IMR-90 (cell line): ENCODE data around the gene OR5H15. TPM values are rescaled to one million over a fixed set of nuclear protein-coding genes. Genes with fewer than 3 reads are reported as not detected.
A peak's percentile ranks its signal among the peaks of the same experiment; 100 is the strongest.
"Not testable (repeated sequence)": the region's sequence is repeated elsewhere in the genome, so short reads cannot be mapped to it uniquely, and the experiment has no call there.

Source experiments
- ATAC-seq: fragments of 200-7000 bp; cut with Tn5 transposase; 2 replicates; pipeline ENCODE4 v1.9.1; 2020; ENCODE audit warnings: low read depth, mild to moderate bottlenecking, moderate library complexity
- BruUV-seq: library from RNA; stranded (reverse); fragments of 400-500 nt; replicated peaks from 2 replicates; lab custom pipeline; 2021; lab: Mats Ljungman, UMichigan
- CTCF ChIA-PET: fragments of 300-600 bp; formaldehyde crosslinking; extraction: SDS; loops from one replicate; lab custom pipeline; 2021; ENCODE audit warnings: antibody characterized with exemption; lab: Yijun Ruan, JAX
- POLR2A ChIA-PET: fragments of 300-600 bp; sonication (Branson Sonifier 250); formaldehyde crosslinking; loops from one replicate; lab custom pipeline; 2022; ENCODE audit warnings: antibody characterized with exemption; ENCODE audit not compliant: unreplicated experiment; lab: Charles Lee
- DNase-seq: peaks from one replicate; pipeline ENCODE4 v3.0.0; 2013
- H2AFZ ChIP-seq: replicated peaks from 2 replicates; pipeline ENCODE3; 2013; ENCODE audit warnings: low read length, mild to moderate bottlenecking; ENCODE audit not compliant: poor library complexity
- H2AK5ac ChIP-seq: 2 replicates; pipeline ENCODE4 v1.6.1; 2013; ENCODE audit warnings: low read depth, low read length, inconsistent platforms
- H2AK9ac ChIP-seq: replicated peaks from 2 replicates; pipeline ENCODE3; 2013; ENCODE audit warnings: mild to moderate bottlenecking, low read depth, low read length, moderate library complexity; ENCODE audit not compliant: poor library complexity
- H2BK120ac ChIP-seq: 2 replicates; pipeline ENCODE4 v1.6.1; 2013; ENCODE audit warnings: low read depth, low read length, inconsistent platforms
- H2BK15ac ChIP-seq: 3 replicates; pipeline ENCODE4 v1.6.1; 2013; ENCODE audit warnings: low read depth, low read length, inconsistent platforms
- H2BK20ac ChIP-seq: 2 replicates; pipeline ENCODE4 v1.6.1; 2013; ENCODE audit warnings: low read depth, mild to moderate bottlenecking, inconsistent platforms, low read length, moderate library complexity
- H2BK5ac ChIP-seq: 2 replicates; pipeline ENCODE4 v1.6.1; 2013; ENCODE audit warnings: mild to moderate bottlenecking, low read depth, low read length, inconsistent platforms; ENCODE audit not compliant: poor library complexity, severe bottlenecking
- H3K14ac ChIP-seq: replicated peaks from 2 replicates; pipeline ENCODE4 v1.6.1; 2013; ENCODE audit warnings: low read depth, low read length, inconsistent platforms
- H3K18ac ChIP-seq: 2 replicates; pipeline ENCODE4 v1.6.1; 2013; ENCODE audit warnings: low read depth, low read length, control low read depth
- H3K23ac ChIP-seq: 2 replicates; pipeline ENCODE4 v1.6.1; 2013; ENCODE audit warnings: low read depth, low read length, inconsistent platforms
- H3K27ac ChIP-seq: 2 replicates; pipeline ENCODE4 v1.5.1; 2013; ENCODE audit warnings: mild to moderate bottlenecking, control low read depth, low read length; ENCODE audit not compliant: insufficient read depth
- H3K27me3 ChIP-seq: 2 replicates; pipeline ENCODE4 v1.6.1; 2013; ENCODE audit warnings: low read length; ENCODE audit not compliant: control insufficient read depth, insufficient read depth
- H3K36me3 ChIP-seq: 2 replicates; pipeline ENCODE4 v1.6.1; 2013; ENCODE audit warnings: low read length, mixed read lengths; ENCODE audit not compliant: control insufficient read depth, insufficient read depth
- H3K4ac ChIP-seq: 2 replicates; pipeline ENCODE4 v1.6.1; 2013; ENCODE audit warnings: low read depth, low read length, inconsistent platforms
- H3K4me1 ChIP-seq: 2 replicates; pipeline ENCODE4 v1.6.1; 2013; ENCODE audit warnings: low read length, mixed read lengths; ENCODE audit not compliant: control insufficient read depth, insufficient read depth
- H3K4me2 ChIP-seq: 2 replicates; pipeline ENCODE4 v1.6.1; 2013; ENCODE audit warnings: low read depth, mild to moderate bottlenecking, control low read depth, low read length, moderate library complexity
- H3K4me3 ChIP-seq: 2 replicates; pipeline ENCODE4 v1.5.1; 2013; ENCODE audit warnings: low read depth, mild to moderate bottlenecking, control low read depth, low read length, moderate library complexity; ENCODE audit not compliant: insufficient read depth
- H3K56ac ChIP-seq: 2 replicates; pipeline ENCODE4 v1.6.1; 2013; ENCODE audit warnings: low read length, inconsistent platforms; ENCODE audit not compliant: insufficient read depth; ENCODE audit errors: extremely low read depth
- H3K79me1 ChIP-seq, 2 experiments: 2 replicates each; pipeline ENCODE4 v1.6.1; 2013; ENCODE audit warnings: low read length in 2 of 2, inconsistent platforms in 1 of 2, low read depth in 1 of 2
- H3K9ac ChIP-seq: 2 replicates; pipeline ENCODE4 v1.6.1; 2013; ENCODE audit warnings: low read depth, low read length, control low read depth
- H3K9me1 ChIP-seq: 2 replicates; pipeline ENCODE4 v1.6.1; 2013; ENCODE audit warnings: low read length, inconsistent platforms; ENCODE audit not compliant: insufficient read depth
- H3K9me3 ChIP-seq: 2 replicates; pipeline ENCODE4 v1.6.1; 2013; ENCODE audit warnings: low read length; ENCODE audit not compliant: control insufficient read depth, insufficient read depth
- H4K20me1 ChIP-seq: 2 replicates; pipeline ENCODE4 v1.6.1; 2013; ENCODE audit warnings: low read length, inconsistent platforms; ENCODE audit not compliant: insufficient read depth
- H4K5ac ChIP-seq: 2 replicates; pipeline ENCODE4 v1.6.1; 2013; ENCODE audit warnings: mild to moderate bottlenecking, low read depth, low read length, control low read depth
- H4K8ac ChIP-seq, 2 experiments: 2 replicates each; pipeline ENCODE4 v1.6.1; 2013; ENCODE audit warnings: low read depth in 2 of 2, low read length in 2 of 2, control low read depth in 1 of 2, inconsistent platforms in 1 of 2
- H4K91ac ChIP-seq: 2 replicates; pipeline ENCODE4 v1.6.1; 2013; ENCODE audit warnings: low read depth, low read length, inconsistent platforms; ENCODE audit not compliant: insufficient read depth
- CTCF ChIP-seq: conservative IDR thresholded peaks from 2 replicates; pipeline ENCODE4 v1.5.1; 2012; ENCODE audit warnings: mild to moderate bottlenecking, low read depth, low read length, improper control_type of control experiment
- FOS ChIP-seq: fragments of 150-350 bp; IDR thresholded peaks from 2 replicates; pipeline ENCODE4 v1.6.1; 2016; ENCODE audit warnings: low read depth, low read length
- MAFK ChIP-seq: IDR thresholded peaks from 2 replicates; pipeline ENCODE4 v1.6.1; 2012; ENCODE audit warnings: low read depth, low read length, improper control_type of control experiment
- MXI1 ChIP-seq: IDR thresholded peaks from 2 replicates; pipeline ENCODE4 v1.6.1; 2012; ENCODE audit warnings: low read depth, mild to moderate bottlenecking, low read length, moderate library complexity, borderline replicate concordance
- POLR2A ChIP-seq: IDR thresholded peaks from 2 replicates; pipeline ENCODE4 v1.6.1; 2012; ENCODE audit warnings: mild to moderate bottlenecking, low read depth, low read length
- RCOR1 ChIP-seq: IDR thresholded peaks from 2 replicates; pipeline ENCODE4 v1.6.1; 2012; ENCODE audit warnings: mild to moderate bottlenecking, low read length, improper control_type of control experiment; ENCODE audit not compliant: insufficient replicate concordance
- WGBS, 2 experiments: methylation state at CpG; one replicate each; pipeline versions ENCODE4 v1.1.5 to v1.1.7; 2013; ENCODE audit warnings: missing lambda C conversion rate in 2 of 2; ENCODE audit not compliant: insufficient read length in 1 of 2; ENCODE audit errors: extremely low coverage in 2 of 2; 5-methylcytosine and 5-hydroxymethylcytosine counted together
- dilution Hi-C: fragments of 300-500 bp; cut with HindIII; formaldehyde crosslinking; loops from one replicate; pipeline ENCODE4 v1.14.3; 2018; ENCODE audit warnings: low sequenced_read_pairs; ENCODE audit not compliant: unreplicated experiment
- in situ Hi-C: fragments of 300-500 bp; cut with MboI; formaldehyde crosslinking; loops from 3 replicates; pipeline ENCODE4 v1.14.3; 2019; ENCODE audit warnings: low sequenced_read_pairs, inconsistent platforms, mixed read lengths
- intact Hi-C: fragments of 100-400 bp; cut with micrococcal nuclease; formaldehyde crosslinking; loops from 2 replicates; pipeline ENCODE4 v1.10.0; 2022
- polyA plus RNA-seq, 3 experiments: library from polyadenylated mRNA; depleted of rRNA; stranded (reverse); fragments of >200 nt; gene quantifications; 2 replicates each; pipeline ENCODE4 v1.2.3, GENCODE V29; 2012; ENCODE audit warnings: low replicate concordance in 1 of 3
- total RNA-seq: library from RNA; depleted of rRNA; stranded (reverse); fragments of >200 nt; gene quantifications from 2 replicates; pipeline ENCODE4 v1.2.3, GENCODE V29; 2012

Gene OR5H15
- total and polyA plus RNA-seq, 2 of the 4 experiments (the other 2 are of a cell fraction): not detected

GRCh38 chr3:98188545-98188944 is 22.0 kb downstream of the OR5H15 start:
- no peaks in the 10 kb centered on the region for H3K79me1 ChIP-seq
- no peak overlapping the region for H2BK15ac ChIP-seq
- POLR2A ChIA-PET: no interaction called here
- in situ Hi-C loops: no loop called here
- H3K4ac ChIP-seq: no peak overlapping the region
- H2AK9ac ChIP-seq: no peak overlapping the region
- H2AFZ ChIP-seq: no peak overlapping the region
- no peaks in the 10 kb centered on the region for H3K36me3 ChIP-seq
- no peak overlapping the region for H3K27ac ChIP-seq
- H2BK20ac ChIP-seq: no peak overlapping the region
- dilution Hi-C loops: no loop called here
- no peak overlapping the region for H2BK5ac ChIP-seq
- no CpG with 5 or more reads among the region's 3 CpGs for WGBS, 2 experiments
- H3K9ac ChIP-seq: no peak overlapping the region
- H3K14ac ChIP-seq: no peak overlapping the region
- no peaks in the 10 kb centered on the region for H4K20me1 ChIP-seq
- H3K9me1 ChIP-seq: no peaks in the 10 kb centered on the region
- H4K91ac ChIP-seq: no peak overlapping the region
- intact Hi-C loops: loop anchor here (2.0 kb wide), 1 partner anchor 140 kb away; no protein-coding TSS in a partner anchor
- H3K4me3 ChIP-seq: no peak overlapping the region
- CTCF ChIA-PET: interaction anchor here (1.4 kb wide), 1 partner anchor 118 kb away, joined by 4 read pairs; no protein-coding TSS in a partner anchor
- H4K8ac ChIP-seq: no peak overlapping the region
- H3K27me3 ChIP-seq: no peaks in the 10 kb centered on the region
- no peak overlapping the region for H3K18ac ChIP-seq
- H2BK120ac ChIP-seq: no peak overlapping the region
- DNase-seq: no peak
- no peak for ATAC-seq
- TF ChIP-seq MAFK: no peak
- no peak for TF ChIP-seq FOS
- 0 out of 2 replicates have a peak, but pooled peaks have one; percentile 12 for TF ChIP-seq CTCF
- no peak for TF ChIP-seq MXI1
- TF ChIP-seq POLR2A: no peak
- no peak for TF ChIP-seq RCOR1
- H3K4me2 ChIP-seq: no peak overlapping the region
- no peak overlapping the region for H3K23ac ChIP-seq
- H4K5ac ChIP-seq: no peak overlapping the region
- BruUV-seq: no TSS peak
- no peak overlapping the region for H2AK5ac ChIP-seq
- H3K56ac ChIP-seq: no peak overlapping the region
- H3K9me3 ChIP-seq: no peaks in the 10 kb centered on the region
- H3K4me1 ChIP-seq: no peaks in the 10 kb centered on the region

- H3K9me1 ChIP-seq, H3K23ac ChIP-seq, H3K18ac ChIP-seq, H3K27me3 ChIP-seq, H3K9ac ChIP-seq, H3K79me1 ChIP-seq, H3K4ac ChIP-seq, H3K4me2 ChIP-seq, H3K27ac ChIP-seq, BruUV-seq, H2AFZ ChIP-seq, H3K4me3 ChIP-seq, H4K5ac ChIP-seq, H2AK9ac ChIP-seq, intact Hi-C loops, dilution Hi-C loops, DNase-seq, H3K4me1 ChIP-seq, H2BK5ac ChIP-seq, H3K9me3 ChIP-seq, H4K8ac ChIP-seq, H2BK20ac ChIP-seq, H3K14ac ChIP-seq, in situ Hi-C loops, H3K36me3 ChIP-seq, H2BK120ac ChIP-seq, H3K56ac ChIP-seq, H4K20me1 ChIP-seq, H2BK15ac ChIP-seq, H4K91ac ChIP-seq, H2AK5ac ChIP-seq, POLR2A ChIA-PET, CTCF ChIA-PET, ATAC-seq: not testable (repeated sequence)
Measured at GRCh38 chr3:98190911-98191310, 24.4 kb downstream of the OR5H15 start.
